SHP77 (cell line): ENCODE measurements around the gene KCNV2.
"Not testable (repeated sequence)": the region's sequence is repeated elsewhere in the genome, so short reads cannot be mapped to it uniquely, and the experiment has no call there.

ENCODE experiments used
- DNase-seq, 2 experiments: peaks; one replicate each; lab custom pipeline; 2025; lab: John Stamatoyannopoulos, UW

Gene KCNV2

GRCh38 chr9:2717385-2717784, at the start of gene KCNV2:
Gene KCNV2 (plus strand): TSS chr9:2717510. CDS start chr9:2717740, 230 bp downstream.
- no peak for DNase-seq

GRCh38 chr9:2673161-2673560, 44.1 kb upstream of the KCNV2 start:
- DNase-seq, result no peak

GRCh38 chr9:2674141-2674824, 43.0 kb upstream of the KCNV2 start:
- no peak for DNase-seq

- no peak for DNase-seq
These were observed 41.5 kb upstream of the KCNV2 start for GRCh38 chr9:2675834-2676233.

- peak in 1 of 2 experiments; percentile 36 for DNase-seq
These were observed 40.8 kb upstream of the KCNV2 start for GRCh38 chr9:2676466-2676865.

- DNase-seq, result no peak
These were observed 39.1 kb upstream of the KCNV2 start for GRCh38 chr9:2677915-2678889.

- no peak for DNase-seq
These were observed 38.3 kb upstream of the KCNV2 start for GRCh38 chr9:2679011-2679410.

- no peak for DNase-seq
These were observed 35.3 kb upstream of the KCNV2 start for GRCh38 chr9:2681981-2682380.

- no peak for DNase-seq
These were observed 30.4 kb upstream of the KCNV2 start for GRCh38 chr9:2686911-2687310.

- no peak for DNase-seq
These were observed 28.7 kb upstream of the KCNV2 start for GRCh38 chr9:2688636-2689035.

- DNase-seq, result no peak
These were observed 26.1 kb upstream of the KCNV2 start for GRCh38 chr9:2691212-2691611.

- DNase-seq, result no peak
These were observed 25.7 kb upstream of the KCNV2 start for GRCh38 chr9:2691626-2692025.

- DNase-seq, result no peak
These were observed 24.3 kb upstream of the KCNV2 start for GRCh38 chr9:2693056-2693455.

GRCh38 chr9:2697492-2697891, 19.8 kb upstream of the KCNV2 start:
- DNase-seq, result no peak

- no peak for DNase-seq
These were observed 16.9 kb upstream of the KCNV2 start for GRCh38 chr9:2700398-2700797.

- no peak for DNase-seq
These were observed 16.3 kb upstream of the KCNV2 start for GRCh38 chr9:2700909-2701550.

GRCh38 chr9:2704504-2704903, 12.8 kb upstream of the KCNV2 start:
- no peak for DNase-seq

- not testable (repeated sequence) for DNase-seq
These were observed 10.1 kb upstream of the KCNV2 start for GRCh38 chr9:2707256-2707655.

- no peak for DNase-seq
These were observed 7.6 kb upstream of the KCNV2 start for GRCh38 chr9:2709645-2710101.

GRCh38 chr9:2711716-2712115, 5.6 kb upstream of the KCNV2 start:
- DNase-seq, result no peak

GRCh38 chr9:2718001-2718697, 839 bp downstream of the KCNV2 start:
- no peak for DNase-seq

- no peak for DNase-seq
These were observed 1.4 kb downstream of the KCNV2 start for GRCh38 chr9:2718698-2719033.
